Keratinocyte (primary cell): ENCODE data around the gene STRBP. TPM values are rescaled to one million over a fixed set of nuclear protein-coding genes. Genes with fewer than 3 reads are reported as not detected.

Experiments used
- DNase-seq: peaks from one replicate; pipeline ENCODE4 v3.0.0-alpha.2; 2011; ENCODE audit warnings: low read depth, missing footprints, low spot score
- FAIRE-seq: peaks from 2 replicates; lab custom pipeline; 2011; peaks lifted over from hg19 to GRCh38; lab: Jason Lieb, UNC
- H2AFZ ChIP-seq: 2 replicates; pipeline ENCODE4 v1.6.0; 2012; ENCODE audit warnings: low read length, control low read depth, inconsistent platforms; ENCODE audit not compliant: control insufficient read depth
- H3K27ac ChIP-seq: 2 replicates; pipeline ENCODE4 v1.5.1; 2011; ENCODE audit warnings: low read length; ENCODE audit not compliant: control insufficient read depth, insufficient read depth
- H3K27me3 ChIP-seq: 3 replicates; pipeline ENCODE4 v1.6.0; 2011; ENCODE audit warnings: low read length; ENCODE audit not compliant: control insufficient read depth, insufficient read depth; ENCODE audit errors: extremely low read depth
- H3K36me3 ChIP-seq, 2 experiments: 2 replicates in 1 of 2; 3 replicates in 1 of 2; pipeline ENCODE4 v1.5.1; 2011; ENCODE audit warnings: low read length in 2 of 2, mild to moderate bottlenecking in 1 of 2; ENCODE audit not compliant: control insufficient read depth in 2 of 2, insufficient read depth in 2 of 2; ENCODE audit errors: extremely low read depth in 1 of 2
- H3K4me1 ChIP-seq: 3 replicates; pipeline ENCODE4 v1.5.1; 2011; ENCODE audit warnings: low read length; ENCODE audit not compliant: control insufficient read depth, insufficient read depth; ENCODE audit errors: extremely low read depth
- H3K4me2 ChIP-seq: 3 replicates; pipeline ENCODE4 v1.6.0; 2011; ENCODE audit warnings: low read depth, low read length; ENCODE audit not compliant: control insufficient read depth, insufficient read depth; ENCODE audit errors: extremely low read depth
- H3K4me3 ChIP-seq, 3 experiments: fragments of 200-600 bp in 1 of 3; sonication (generic) in 1 of 3; 2 replicates in 2 of 3; 3 replicates in 1 of 3; pipeline ENCODE4 v1.5.1; 2011 to 2016; ENCODE audit warnings: low read length in 3 of 3, mild to moderate bottlenecking in 3 of 3, control low read depth in 2 of 3, inconsistent platforms in 1 of 3, low read depth in 1 of 3, mixed read lengths in 1 of 3, mixed run types in 1 of 3, moderate library complexity in 1 of 3; ENCODE audit not compliant: control insufficient read depth in 2 of 3, insufficient read depth in 2 of 3; ENCODE audit errors: extremely low read depth in 1 of 3
- H3K79me2 ChIP-seq: 2 replicates; pipeline ENCODE4 v1.6.0; 2012; ENCODE audit warnings: low read length; ENCODE audit not compliant: control insufficient read depth, insufficient read depth
- H3K9ac ChIP-seq: 3 replicates; pipeline ENCODE4 v1.6.0; 2011; ENCODE audit warnings: low read length; ENCODE audit not compliant: control insufficient read depth, insufficient read depth; ENCODE audit errors: extremely low read depth
- H3K9me1 ChIP-seq: 3 replicates; pipeline ENCODE4 v1.6.0; 2011; ENCODE audit warnings: low read length; ENCODE audit not compliant: control insufficient read depth, insufficient read depth; ENCODE audit errors: extremely low read depth
- H3K9me3 ChIP-seq: 2 replicates; pipeline ENCODE4 v1.5.1; 2012; ENCODE audit warnings: low read depth, low read length; ENCODE audit not compliant: control insufficient read depth
- H4K20me1 ChIP-seq: 3 replicates; pipeline ENCODE4 v1.6.0; 2011; ENCODE audit warnings: low read length; ENCODE audit not compliant: control insufficient read depth, insufficient read depth; ENCODE audit errors: extremely low read depth
- CTCF ChIP-seq, 3 experiments: IDR thresholded peaks in 1 of 3; conservative IDR thresholded peaks in 1 of 3; optimal IDR thresholded peaks in 1 of 3; 2 replicates in 2 of 3; 3 replicates in 1 of 3; pipeline versions ENCODE3 to v1.5.1; 2011; ENCODE audit warnings: low read length in 3 of 3, mild to moderate bottlenecking in 3 of 3, moderate library complexity in 2 of 3, control low read depth in 1 of 3, inconsistent platforms in 1 of 3; ENCODE audit not compliant: insufficient read depth in 2 of 3; ENCODE audit errors: extremely low read depth in 1 of 3
- EZH2 ChIP-seq: IDR thresholded peaks from one replicate; pipeline ENCODE4 v1.6.1; 2012; ENCODE audit warnings: inconsistent platforms, mild to moderate bottlenecking, low read length, moderate library complexity
- dilution Hi-C: fragments of 300-500 bp; cut with MboI; formaldehyde crosslinking; loops from one replicate; pipeline ENCODE4 v1.7.0; 2020; ENCODE audit warnings: low sequenced_read_pairs; ENCODE audit not compliant: extremely low pct_ligation_motif_present
- polyA plus RNA-seq, 5 experiments: library from polyadenylated mRNA; depleted of rRNA in 3 of 5; stranded (reverse) in 3 of 5; stranded (forward) in 1 of 5; unstranded in 1 of 5; fragments of >200 nt; gene quantifications; 1 replicate in 1 of 5; 2 replicates in 3 of 5; 3 replicates in 1 of 5; pipeline versions ENCODE4 v1.2.1 to v1.2.3, GENCODE V29; 2011 to 2012; ENCODE audit warnings: missing spikeins in 2 of 5, low read depth in 1 of 5, low replicate concordance in 1 of 5

Gene STRBP
- polyA plus RNA-seq, 1 donor (not counting 4 experiments of a cell fraction or from before 2014, with no cell fraction given) = 11.3 TPM

GRCh38 chr9:123132696-123133095 lies 135.7 kb downstream of the STRBP start:
- TF ChIP-seq CTCF (optimal IDR thresholded peaks at IDR 0.05 in 1 of 3, IDR thresholded peaks at IDR 0.05 in 1 of 3, conservative IDR thresholded peaks at IDR 0.05 in 1 of 3; ENCODE audit: extremely low read depth in 1 of 3, insufficient read depth in 2 of 3, low read length in 3 of 3) (no peak), EZH2 (no peak)
- H3K36me3 ChIP-seq = peaks cover 0 to 2% of the 10 kb centered on the region in 2 experiments
- H3K4me3 ChIP-seq = no peak overlapping the region
- no peaks in the 10 kb centered on the region for H3K4me1 ChIP-seq
- H2AFZ ChIP-seq = no peak overlapping the region
- DNase-seq (no peak), FAIRE-seq (no peak)
- no peak overlapping the region for H3K27ac ChIP-seq
- dilution Hi-C loops = no loop called here
- no peak overlapping the region for H3K4me2 ChIP-seq
- no peak overlapping the region for H3K9ac ChIP-seq
- no peaks in the 10 kb centered on the region for H3K9me1 ChIP-seq
- H3K9me3 ChIP-seq = no peaks in the 10 kb centered on the region
- no peaks in the 10 kb centered on the region for H4K20me1 ChIP-seq
- H3K27me3 ChIP-seq = no peaks in the 10 kb centered on the region
- no peaks in the 10 kb centered on the region for H3K79me2 ChIP-seq

- Histone ChIP-seq H4K20me1 (no peaks in the 10 kb centered on the region), H3K4me2 (no peak overlapping the region), H3K36me3 (peaks cover 0 to 2% of the 10 kb centered on the region in 2 experiments), H3K4me1 (no peaks in the 10 kb centered on the region), H3K9ac (no peak overlapping the region), H3K27me3 (no peaks in the 10 kb centered on the region), H3K79me2 (no peaks in the 10 kb centered on the region), H3K4me3 (no peak overlapping the region), H2AFZ (no peak overlapping the region), H3K9me1 (no peaks in the 10 kb centered on the region), H3K27ac (no peak overlapping the region), H3K9me3 (no peaks in the 10 kb centered on the region)
- TF ChIP-seq EZH2 (no peak), CTCF (optimal IDR thresholded peaks at IDR 0.05 in 1 of 3, IDR thresholded peaks at IDR 0.05 in 1 of 3, conservative IDR thresholded peaks at IDR 0.05 in 1 of 3; ENCODE audit: extremely low read depth in 1 of 3, insufficient read depth in 2 of 3, low read length in 3 of 3) (no peak)
- dilution Hi-C loops = no loop called here
- DNase-seq (no peak), FAIRE-seq (no peak)
Observed at GRCh38 chr9:123131993-123132392, 136.4 kb downstream of the STRBP start.
